Neural progenitor cell (in vitro differentiated cells): ENCODE data around the gene GNG4. TPM values are rescaled to one million over a fixed set of nuclear protein-coding genes. Genes with fewer than 3 reads are reported as not detected.
"Not testable (repeated sequence)": the region's sequence is repeated elsewhere in the genome, so short reads cannot be mapped to it uniquely, and the experiment has no call there.

Experiments
- DNase-seq: peaks from one replicate; pipeline ENCODE4 v3.0.0-alpha.2; 2016; ENCODE audit warnings: low spot score
- H2AFZ ChIP-seq: fragments of 200-600 bp; sonication (generic); replicated peaks from 2 replicates; pipeline ENCODE4 v1.6.1; 2016; ENCODE audit warnings: antibody characterized with exemption
- H3F3A ChIP-seq: fragments of 200-600 bp; sonication (generic); 2 replicates; pipeline ENCODE4 v1.6.1; 2016; ENCODE audit warnings: antibody characterized with exemption, low read depth
- H3K27ac ChIP-seq: fragments of 200-600 bp; sonication (generic); 2 replicates; pipeline ENCODE4 v1.5.1; 2016; ENCODE audit warnings: mild to moderate bottlenecking
- H3K27me3 ChIP-seq: fragments of 200-600 bp; sonication (generic); 2 replicates; pipeline ENCODE4 v1.6.1; 2016; ENCODE audit warnings: mild to moderate bottlenecking, moderate library complexity
- H3K36me3 ChIP-seq: fragments of 200-600 bp; sonication (generic); 2 replicates; pipeline ENCODE4 v1.5.1; 2016
- H3K4me1 ChIP-seq: fragments of 200-600 bp; sonication (generic); 2 replicates; pipeline ENCODE4 v1.6.1; 2016; ENCODE audit warnings: mixed run types
- H3K4me2 ChIP-seq: fragments of 200-600 bp; sonication (generic); 2 replicates; pipeline ENCODE4 v1.6.1; 2016
- H3K4me3 ChIP-seq: fragments of 200-600 bp; sonication (generic); 2 replicates; pipeline ENCODE4 v1.5.1; 2016
- H3K79me2 ChIP-seq: fragments of 200-600 bp; sonication (generic); 2 replicates; pipeline ENCODE4 v1.6.1; 2016; ENCODE audit warnings: low read depth
- H3K9ac ChIP-seq: fragments of 200-600 bp; sonication (generic); 2 replicates; pipeline ENCODE4 v1.6.1; 2016
- H3K9me3 ChIP-seq: fragments of 200-600 bp; sonication (generic); 2 replicates; pipeline ENCODE4 v1.5.1; 2016; ENCODE audit warnings: low read depth
- H4K20me1 ChIP-seq: fragments of 200-600 bp; sonication (generic); 2 replicates; pipeline ENCODE4 v1.6.1; 2016; ENCODE audit warnings: low read depth
- H3K27ac Mint-ChIP-seq: 3 replicates; pipeline ENCODE4 v1.8.0; 2021; ENCODE audit warnings: mixed read lengths
- H3K27me3 Mint-ChIP-seq: 2 replicates; pipeline ENCODE4 v1.8.0; 2022; ENCODE audit warnings: low read depth, mild to moderate bottlenecking, inconsistent platforms, moderate library complexity, mixed read lengths; ENCODE audit not compliant: insufficient read depth
- H3K36me3 Mint-ChIP-seq: 3 replicates; pipeline ENCODE4 v1.8.0; 2021; ENCODE audit warnings: mixed read lengths
- H3K4me1 Mint-ChIP-seq: 3 replicates; pipeline ENCODE4 v1.8.0; 2021; ENCODE audit warnings: mixed read lengths
- H3K4me3 Mint-ChIP-seq: 3 replicates; pipeline ENCODE4 v1.8.0; 2021; ENCODE audit warnings: mild to moderate bottlenecking, moderate library complexity, mixed read lengths
- H3K9me3 Mint-ChIP-seq: 3 replicates; pipeline ENCODE4 v1.8.0; 2020; ENCODE audit warnings: mixed read lengths
- EZH2 ChIP-seq: fragments of 200-600 bp; sonication (generic); IDR thresholded peaks from 2 replicates; pipeline ENCODE4 v1.6.1; 2017; ENCODE audit warnings: antibody characterized with exemption, mild to moderate bottlenecking, moderate library complexity
- EZH2phosphoT487 ChIP-seq: fragments of 200-600 bp; sonication (generic); IDR thresholded peaks from 2 replicates; pipeline ENCODE4 v1.6.1; 2017; ENCODE audit warnings: antibody characterized with exemption
- total RNA-seq: library from RNA; depleted of rRNA; stranded (reverse); fragments of >200 nt; gene quantifications from 2 replicates; pipeline ENCODE4 v1.2.3, GENCODE V29; 2015; ENCODE audit warnings: low replicate concordance
- TF ChIP-seq, protein P1 (sequence below): fragments of 200-600 bp; sonication (generic); IDR thresholded peaks from 2 replicates; pipeline ENCODE4 v1.5.1; 2017; ENCODE audit warnings: antibody characterized with exemption, mild to moderate bottlenecking

The GNG4 gene
- total RNA-seq, 1 donor from 2014 or later, result 14.9 TPM

DNA sequence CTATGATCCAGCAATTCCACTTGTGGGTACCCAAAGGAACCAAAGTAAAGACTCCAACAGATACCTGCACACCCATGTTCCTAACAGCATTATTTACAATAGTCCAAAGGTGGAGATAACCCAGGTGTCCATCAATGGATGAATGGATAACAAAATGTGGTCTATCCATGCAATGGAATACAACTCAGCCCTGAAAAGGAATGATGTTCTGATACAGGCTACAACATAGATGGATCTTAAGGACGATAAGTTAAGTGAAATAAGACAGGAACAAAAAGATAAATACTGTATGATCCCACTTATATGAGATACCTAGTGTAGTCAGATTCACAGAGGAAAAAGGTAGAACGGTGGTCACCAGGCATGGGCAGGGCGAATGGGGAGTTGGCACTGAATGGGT lies 69.7 kb downstream of the GNG4 start:
- H3K79me2 ChIP-seq, result no peaks in the 10 kb centered on the region
- Mint-ChIP-seq H3K36me3 (peaks cover 24% of the 10 kb centered on the region), H3K9me3 (peaks cover 2% of the 10 kb centered on the region)

GRCh38 chr1:235575597-235575996 lies 74.0 kb downstream of the GNG4 start:
- Histone ChIP-seq H3K9me3 (no peaks in the 10 kb centered on the region), H3K79me2 (no peaks in the 10 kb centered on the region), H3K27me3 (no peaks in the 10 kb centered on the region), H3F3A (no peaks in the 10 kb centered on the region), H2AFZ (no peak overlapping the region), H3K9ac (no peak overlapping the region), H4K20me1 (no peaks in the 10 kb centered on the region), H3K4me1 (no peaks in the 10 kb centered on the region), H3K27ac (no peak overlapping the region), H3K4me3 (no peak overlapping the region), H3K36me3 (no peaks in the 10 kb centered on the region), H3K4me2 (no peak overlapping the region)
- Mint-ChIP-seq H3K27me3 (no peaks in the 10 kb centered on the region), H3K4me3 (no peak overlapping the region), H3K4me1 (no peaks in the 10 kb centered on the region), H3K36me3 (peaks cover 8% of the 10 kb centered on the region), H3K9me3 (peaks cover 2% of the 10 kb centered on the region), H3K27ac (no peak overlapping the region)
- no peak for DNase-seq
- TF ChIP-seq EZH2phosphoT487, result no peak
- TF ChIP-seq, protein P1, sequence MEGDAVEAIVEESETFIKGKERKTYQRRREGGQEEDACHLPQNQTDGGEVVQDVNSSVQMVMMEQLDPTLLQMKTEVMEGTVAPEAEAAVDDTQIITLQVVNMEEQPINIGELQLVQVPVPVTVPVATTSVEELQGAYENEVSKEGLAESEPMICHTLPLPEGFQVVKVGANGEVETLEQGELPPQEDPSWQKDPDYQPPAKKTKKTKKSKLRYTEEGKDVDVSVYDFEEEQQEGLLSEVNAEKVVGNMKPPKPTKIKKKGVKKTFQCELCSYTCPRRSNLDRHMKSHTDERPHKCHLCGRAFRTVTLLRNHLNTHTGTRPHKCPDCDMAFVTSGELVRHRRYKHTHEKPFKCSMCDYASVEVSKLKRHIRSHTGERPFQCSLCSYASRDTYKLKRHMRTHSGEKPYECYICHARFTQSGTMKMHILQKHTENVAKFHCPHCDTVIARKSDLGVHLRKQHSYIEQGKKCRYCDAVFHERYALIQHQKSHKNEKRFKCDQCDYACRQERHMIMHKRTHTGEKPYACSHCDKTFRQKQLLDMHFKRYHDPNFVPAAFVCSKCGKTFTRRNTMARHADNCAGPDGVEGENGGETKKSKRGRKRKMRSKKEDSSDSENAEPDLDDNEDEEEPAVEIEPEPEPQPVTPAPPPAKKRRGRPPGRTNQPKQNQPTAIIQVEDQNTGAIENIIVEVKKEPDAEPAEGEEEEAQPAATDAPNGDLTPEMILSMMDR, result no peak
- TF ChIP-seq EZH2, result no peak

More for the DNA sequence above, 69.7 kb downstream of the GNG4 start:
- no peak overlapping the region for H3K4me2 ChIP-seq
- Mint-ChIP-seq H3K27ac (no peak overlapping the region), H3K4me3 (no peak overlapping the region), H3K4me1 (no peaks in the 10 kb centered on the region), H3K27me3 (no peaks in the 10 kb centered on the region)
- no peaks in the 10 kb centered on the region for H3K9me3 ChIP-seq
- H2AFZ ChIP-seq, result no peak overlapping the region
- H3K27me3 ChIP-seq, result no peaks in the 10 kb centered on the region
- H4K20me1 ChIP-seq, result no peaks in the 10 kb centered on the region
- no peak overlapping the region for H3K4me3 ChIP-seq
- H3K4me1 ChIP-seq, result no peaks in the 10 kb centered on the region
- H3K9ac ChIP-seq, result no peak overlapping the region
- H3K27ac ChIP-seq, result no peak overlapping the region
- DNase-seq, result no peak
- no peaks in the 10 kb centered on the region for H3F3A ChIP-seq
- no peaks in the 10 kb centered on the region for H3K36me3 ChIP-seq
- TF ChIP-seq, protein P1, result no peak
- no peak for TF ChIP-seq EZH2phosphoT487

GRCh38 chr1:235573880-235574279 lies 75.7 kb downstream of the GNG4 start:
- TF ChIP-seq, protein P1, result no peak
- TF ChIP-seq EZH2, result no peak
- TF ChIP-seq EZH2phosphoT487, result no peak
- Mint-ChIP-seq H3K27ac (no peak overlapping the region), H3K36me3 (peaks cover 4% of the 10 kb centered on the region), H3K4me1 (no peaks in the 10 kb centered on the region), H3K27me3 (no peaks in the 10 kb centered on the region), H3K4me3 (no peak overlapping the region), H3K9me3 (no peaks in the 10 kb centered on the region)
- Histone ChIP-seq H3K27ac (no peak overlapping the region), H2AFZ (no peak overlapping the region), H3K79me2 (no peaks in the 10 kb centered on the region), H3K4me1 (no peaks in the 10 kb centered on the region), H3F3A (no peaks in the 10 kb centered on the region), H3K9ac (no peak overlapping the region), H3K36me3 (no peaks in the 10 kb centered on the region), H3K4me3 (no peak overlapping the region), H3K27me3 (no peaks in the 10 kb centered on the region), H3K9me3 (no peaks in the 10 kb centered on the region), H4K20me1 (no peaks in the 10 kb centered on the region), H3K4me2 (no peak overlapping the region)
- no peak for DNase-seq

DNA sequence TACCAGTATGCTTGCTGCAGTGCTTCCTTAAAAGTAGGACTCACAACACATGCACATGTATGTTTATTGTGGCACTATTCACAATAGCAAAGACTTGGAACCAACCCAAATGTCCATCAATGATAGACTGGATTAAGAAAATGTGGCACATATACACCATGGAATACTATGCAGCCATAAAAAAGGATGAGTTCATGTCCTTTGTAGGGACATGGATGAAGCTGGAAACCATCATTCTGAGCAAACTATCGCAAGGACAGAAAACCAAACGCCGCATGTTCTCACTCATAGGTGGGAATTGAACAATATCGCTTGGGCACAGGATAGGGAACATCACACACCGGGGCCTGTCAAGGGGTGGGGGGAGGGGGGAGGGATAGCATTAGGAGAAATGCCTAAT lies 76.6 kb downstream of the GNG4 start:
- not testable (repeated sequence) for H3K79me2 ChIP-seq, H3K27me3 Mint-ChIP-seq, H3K36me3 ChIP-seq, H3K27me3 ChIP-seq, DNase-seq, H3K4me3 Mint-ChIP-seq, H4K20me1 ChIP-seq, H3K27ac Mint-ChIP-seq, H3F3A ChIP-seq, H3K4me2 ChIP-seq, H2AFZ ChIP-seq, H3K9ac ChIP-seq, H3K9me3 ChIP-seq, H3K4me1 ChIP-seq, H3K9me3 Mint-ChIP-seq, H3K27ac ChIP-seq, H3K4me3 ChIP-seq, H3K4me1 Mint-ChIP-seq, H3K36me3 Mint-ChIP-seq
